ENCODE results near the gene MCUB. TPM values are rescaled to one million over a fixed set of nuclear protein-coding genes. Genes with fewer than 3 reads are reported as not detected.
A peak's percentile ranks its signal among the peaks of the same experiment; 100 is the strongest.
"Not testable (repeated sequence)": the region's sequence is repeated elsewhere in the genome, so short reads cannot be mapped to it uniquely, and the experiment has no call there.

The MCUB gene
- 47.3 and 77.1 TPM in 2 replicates for total RNA-seq
- 23.3 TPM for polyA plus RNA-seq (2012)

GRCh38 chr4:109559983-109560686 lies at the start of gene MCUB:
Gene MCUB, plus strand, starts transcription at chr4:109560246. Its CDS starts 92 bp downstream, at chr4:109560338.
- peak; percentile 89 for DNase-seq (ENCODE audit: low read depth)

GRCh38 chr4:109510687-109511086 lies 49.4 kb upstream of the MCUB start:
- no peak for DNase-seq (ENCODE audit: low read depth)

- no peak for DNase-seq (ENCODE audit: low read depth)
These were observed 48.6 kb upstream of the MCUB start for GRCh38 chr4:109511414-109511813.

- DNase-seq (ENCODE audit: low read depth) = not testable (repeated sequence)
These were observed 46.7 kb upstream of the MCUB start for GRCh38 chr4:109513368-109513767.

GRCh38 chr4:109532182-109532581 lies 27.9 kb upstream of the MCUB start:
- no peak for DNase-seq (ENCODE audit: low read depth)

GRCh38 chr4:109545401-109545800 lies 14.6 kb upstream of the MCUB start:
- DNase-seq (ENCODE audit: low read depth) = no peak

- DNase-seq (ENCODE audit: low read depth) = peak; percentile 47
These were observed 12.7 kb upstream of the MCUB start for GRCh38 chr4:109547394-109547793.

GRCh38 chr4:109548655-109549054 lies 11.4 kb upstream of the MCUB start:
- DNase-seq (ENCODE audit: low read depth) = no peak

GRCh38 chr4:109552237-109552636 lies 7.8 kb upstream of the MCUB start:
- no peak for DNase-seq (ENCODE audit: low read depth)

- no peak for DNase-seq (ENCODE audit: low read depth)
These were observed 6.9 kb upstream of the MCUB start for GRCh38 chr4:109553130-109553529.

GRCh38 chr4:109554971-109555370 lies 5.1 kb upstream of the MCUB start:
- no peak for DNase-seq (ENCODE audit: low read depth)

GRCh38 chr4:109557433-109557832 lies 2.6 kb upstream of the MCUB start:
- no peak for DNase-seq (ENCODE audit: low read depth)

- DNase-seq (ENCODE audit: low read depth) = not testable (repeated sequence)
These were observed 2.0 kb upstream of the MCUB start for GRCh38 chr4:109558095-109558494.

- DNase-seq (ENCODE audit: low read depth) = no peak
These were observed 442 bp upstream of the MCUB start for GRCh38 chr4:109559625-109559982.

GRCh38 chr4:109560687-109561461 lies 828 bp downstream of the MCUB start:
- DNase-seq (ENCODE audit: low read depth) = peak; percentile 78

- no peak for DNase-seq (ENCODE audit: low read depth)
These were observed 2.6 kb downstream of the MCUB start for GRCh38 chr4:109562457-109563239.

- DNase-seq (ENCODE audit: low read depth) = no peak
These were observed 11.4 kb downstream of the MCUB start for GRCh38 chr4:109571494-109571893.

- DNase-seq (ENCODE audit: low read depth) = no peak
These were observed 12.1 kb downstream of the MCUB start for GRCh38 chr4:109572154-109572553.

- DNase-seq (ENCODE audit: low read depth) = peak; percentile 88
These were observed 14.4 kb downstream of the MCUB start for GRCh38 chr4:109574443-109574850.

GRCh38 chr4:109574931-109575804 lies 15.1 kb downstream of the MCUB start:
- peak; percentile 71 for DNase-seq (ENCODE audit: low read depth)

- DNase-seq (ENCODE audit: low read depth) = peak; percentile 10
These were observed 16.4 kb downstream of the MCUB start for GRCh38 chr4:109576462-109576861.

Data from myocyte (in vitro differentiated cells).